ENCODE data around the gene ACTG1.

Gene ACTG1

DNA sequence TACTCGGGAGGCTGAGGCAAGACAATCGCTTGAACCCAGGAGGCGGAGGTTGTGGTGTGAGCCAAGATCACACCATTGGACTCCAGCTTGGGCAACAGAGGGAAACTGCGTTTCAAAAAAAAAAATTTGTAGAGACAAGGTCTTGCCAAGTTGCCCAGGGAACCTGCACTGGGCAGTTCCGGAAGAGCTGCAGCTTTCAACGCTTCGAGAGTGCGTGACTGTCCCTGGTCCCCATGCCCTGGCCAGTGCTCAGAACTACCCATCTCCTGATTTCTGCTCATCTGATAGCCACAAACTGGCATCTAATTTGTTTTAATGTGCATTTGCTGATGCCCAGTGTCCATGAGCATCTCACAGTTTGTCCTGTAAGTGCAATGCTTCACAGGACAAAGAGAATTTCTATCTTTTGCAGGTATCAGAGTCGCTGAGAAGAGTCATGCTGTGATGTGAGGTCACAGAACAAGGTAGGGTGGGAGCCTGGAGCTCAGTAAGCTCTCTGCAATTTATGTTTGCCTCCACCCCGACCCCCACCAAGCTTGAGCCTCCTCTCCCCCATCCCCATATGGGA is 3.9 kb downstream of the ACTG1 start:
- DNase-seq (ENCODE audit: low read depth) = no peak
- peak overlapping the region; percentile 86 for H3K4me3 ChIP-seq (ENCODE audit: low read depth, low read length)

DNA sequence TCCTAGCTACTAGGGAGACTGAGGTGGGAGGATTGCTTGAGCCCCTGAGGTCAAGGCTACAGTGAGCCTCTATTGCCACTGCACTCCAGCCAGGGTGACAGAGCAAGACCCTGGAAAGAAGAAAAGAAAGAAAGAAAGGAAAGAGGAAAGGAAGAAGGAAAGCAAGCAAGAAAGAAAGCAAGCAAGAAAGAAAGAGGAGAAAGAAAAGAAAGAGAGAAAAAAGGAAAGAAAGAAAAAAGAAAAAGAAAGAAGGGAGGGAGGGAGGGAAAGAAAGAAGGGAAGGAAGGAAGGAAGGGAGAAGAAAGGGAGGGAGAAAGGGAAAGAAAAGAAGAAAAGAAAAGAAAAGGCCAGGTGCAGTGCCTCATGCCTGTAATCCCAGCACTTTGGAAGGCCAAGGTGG is 9.0 kb downstream of the ACTG1 start:
- no peak overlapping the region for H3K4me3 ChIP-seq (ENCODE audit: low read depth, low read length)
- DNase-seq (ENCODE audit: low read depth) = no peak

DNA sequence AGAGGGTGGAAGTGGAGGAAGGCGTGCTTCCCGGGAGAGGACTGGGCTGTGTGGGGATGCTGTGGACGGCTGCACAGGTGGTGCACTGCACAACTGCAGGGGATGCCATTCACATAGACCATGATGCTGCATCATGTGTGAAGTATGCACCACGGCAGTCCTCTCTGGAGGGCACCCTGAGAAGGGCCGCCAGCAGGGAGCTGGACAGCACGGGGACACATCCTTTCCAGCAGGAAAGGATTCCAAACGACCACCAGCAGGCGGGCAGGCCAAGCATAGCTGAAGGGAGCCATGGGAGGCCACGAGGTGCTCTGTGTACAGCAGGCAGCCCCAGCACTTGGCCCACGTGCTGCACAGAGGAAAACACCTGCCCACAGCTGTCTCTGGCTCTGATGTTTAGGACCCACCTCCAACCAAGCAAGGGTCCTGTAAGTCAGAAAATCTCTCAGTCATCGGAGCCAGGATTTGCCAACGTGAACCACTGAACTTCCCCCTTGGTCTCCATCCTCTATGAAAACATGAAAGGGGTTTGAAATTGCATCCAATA is 10.1 kb downstream of the ACTG1 start:
- DNase-seq (ENCODE audit: low read depth) = no peak
- no peak overlapping the region for H3K4me3 ChIP-seq (ENCODE audit: low read depth, low read length)

DNA sequence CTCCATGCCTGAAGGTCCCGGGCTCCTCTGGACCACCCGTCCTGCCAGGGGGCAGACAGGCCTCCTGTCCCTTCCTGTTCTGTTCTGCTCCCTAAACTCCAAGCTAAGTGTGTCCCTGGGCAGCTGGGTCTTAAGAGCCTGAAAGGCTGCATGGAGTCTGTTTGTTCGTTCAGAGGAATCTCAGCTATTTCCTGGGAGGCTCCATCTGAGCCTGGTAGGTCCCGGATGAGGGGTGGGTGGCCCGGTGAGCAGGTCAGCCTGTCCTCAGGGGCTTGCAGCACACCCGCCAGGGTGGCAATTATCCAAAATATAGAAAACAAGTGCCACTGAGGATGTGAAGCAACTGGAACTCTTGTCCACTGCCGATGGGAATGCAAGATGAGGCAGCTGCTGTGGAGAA is 12.6 kb downstream of the ACTG1 start:
- no peak overlapping the region for H3K4me3 ChIP-seq (ENCODE audit: low read depth, low read length)
- DNase-seq (ENCODE audit: low read depth) = no peak

DNA sequence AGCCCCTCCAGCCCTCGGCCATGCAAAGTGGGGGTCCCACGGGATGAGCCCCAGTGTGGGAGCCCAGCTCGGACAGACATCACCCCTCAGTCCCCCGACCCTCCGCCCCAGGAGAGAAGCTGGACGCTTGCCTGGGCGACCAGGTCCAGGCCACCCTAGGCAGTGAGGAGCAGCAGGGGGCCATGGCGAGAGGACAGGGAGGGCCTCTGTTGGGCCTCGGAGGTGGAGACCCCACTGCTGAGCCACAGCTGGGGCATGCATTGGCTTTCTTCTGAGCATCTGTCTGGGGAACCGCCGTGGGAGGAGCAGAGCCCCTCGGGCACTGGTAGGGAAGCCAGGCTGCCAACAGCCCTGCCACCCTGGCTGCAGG is 13.0 kb downstream of the ACTG1 start:
- no peak for DNase-seq (ENCODE audit: low read depth)
- no peak overlapping the region for H3K4me3 ChIP-seq (ENCODE audit: low read depth, low read length)

GRCh38 chr17:81498953-81499600 is 13.5 kb downstream of the ACTG1 start:
- no peak overlapping the region for H3K4me3 ChIP-seq (ENCODE audit: low read depth, low read length)
- DNase-seq (ENCODE audit: low read depth) = no peak

- H3K4me3 ChIP-seq (ENCODE audit: low read depth, low read length) = no peak overlapping the region
Observed at GRCh38 chr17:81494626-81495377, 17.8 kb downstream of the ACTG1 start.

GRCh38 chr17:81493198-81494038 is 19.2 kb downstream of the ACTG1 start:
- no peak overlapping the region for H3K4me3 ChIP-seq (ENCODE audit: low read depth, low read length)
- no peak for DNase-seq (ENCODE audit: low read depth)

More at GRCh38 chr17:81494626-81495377, 17.8 kb downstream of the ACTG1 start:
- DNase-seq (ENCODE audit: low read depth) = no peak

DNA sequence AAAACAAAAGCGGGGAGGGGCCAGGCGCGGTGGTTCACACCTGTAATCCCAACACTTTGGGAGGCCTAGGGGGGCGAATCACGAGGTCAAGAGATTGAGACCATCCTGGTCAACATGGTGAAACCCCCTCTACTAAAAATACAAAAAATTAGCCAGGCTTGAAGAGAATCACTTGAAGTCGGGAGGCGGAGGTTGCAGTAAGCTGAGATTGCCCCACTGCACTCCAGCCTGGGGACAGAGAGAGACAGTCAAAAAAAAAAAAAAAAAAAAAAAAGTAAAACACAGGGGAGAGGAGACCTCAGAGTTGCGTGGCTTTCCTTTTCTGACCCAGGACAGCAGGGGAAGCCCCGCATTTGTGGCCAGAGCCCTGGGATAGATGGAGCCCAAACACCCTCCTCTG is 19.9 kb downstream of the ACTG1 start:
- no peak for DNase-seq (ENCODE audit: low read depth)
- no peak overlapping the region for H3K4me3 ChIP-seq (ENCODE audit: low read depth, low read length)

DNA sequence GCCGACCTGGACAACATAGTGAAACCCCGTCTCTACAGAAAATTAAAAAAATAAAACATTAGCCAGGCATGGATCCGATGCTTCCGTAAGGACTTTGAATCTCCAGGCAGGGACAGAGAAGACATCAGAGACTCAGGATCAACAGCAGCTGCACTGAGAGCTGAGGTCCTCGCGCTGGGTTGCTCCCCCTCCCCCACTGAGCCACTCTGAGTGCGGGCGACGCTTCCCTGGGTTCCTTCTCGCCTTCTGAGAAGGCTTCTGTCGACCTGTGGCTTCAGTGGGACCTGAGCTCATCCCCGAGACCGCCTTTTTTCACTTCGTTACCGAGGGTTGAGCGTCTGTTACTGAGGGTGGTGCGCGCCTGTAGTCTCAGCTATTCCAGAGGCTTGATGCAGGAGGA is 20.4 kb downstream of the ACTG1 start:
- no peak overlapping the region for H3K4me3 ChIP-seq (ENCODE audit: low read depth, low read length)

DNA sequence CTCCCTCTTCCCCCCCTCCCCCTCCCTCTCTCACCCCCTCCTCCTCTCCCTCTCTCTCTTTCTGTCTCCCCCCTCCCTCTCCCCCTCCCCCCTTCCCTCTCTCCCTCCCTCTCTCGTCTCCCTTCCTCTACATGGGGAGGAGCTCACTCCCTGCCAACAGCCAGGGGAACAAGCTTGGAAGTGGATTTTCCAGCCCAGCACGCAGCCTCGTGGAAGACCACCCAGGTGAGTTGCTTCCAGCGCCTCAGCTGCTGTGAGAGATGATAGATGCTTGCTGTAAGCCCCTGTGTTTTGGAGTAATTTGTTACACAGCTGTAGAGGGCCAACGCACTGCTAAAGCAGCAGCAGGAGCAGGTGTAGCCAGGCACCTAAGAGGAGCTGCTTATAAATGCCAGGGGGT is 20.8 kb downstream of the ACTG1 start:
- no peak for DNase-seq (ENCODE audit: low read depth)
- no peak overlapping the region for H3K4me3 ChIP-seq (ENCODE audit: low read depth, low read length)

More for the DNA sequence above, 20.4 kb downstream of the ACTG1 start:
- DNase-seq (ENCODE audit: low read depth) = no peak

- no peak for DNase-seq (ENCODE audit: low read depth)
- no peak overlapping the region for H3K4me3 ChIP-seq (ENCODE audit: low read depth, low read length)
Observed at GRCh38 chr17:81491181-81491581, 21.4 kb downstream of the ACTG1 start.

DNA sequence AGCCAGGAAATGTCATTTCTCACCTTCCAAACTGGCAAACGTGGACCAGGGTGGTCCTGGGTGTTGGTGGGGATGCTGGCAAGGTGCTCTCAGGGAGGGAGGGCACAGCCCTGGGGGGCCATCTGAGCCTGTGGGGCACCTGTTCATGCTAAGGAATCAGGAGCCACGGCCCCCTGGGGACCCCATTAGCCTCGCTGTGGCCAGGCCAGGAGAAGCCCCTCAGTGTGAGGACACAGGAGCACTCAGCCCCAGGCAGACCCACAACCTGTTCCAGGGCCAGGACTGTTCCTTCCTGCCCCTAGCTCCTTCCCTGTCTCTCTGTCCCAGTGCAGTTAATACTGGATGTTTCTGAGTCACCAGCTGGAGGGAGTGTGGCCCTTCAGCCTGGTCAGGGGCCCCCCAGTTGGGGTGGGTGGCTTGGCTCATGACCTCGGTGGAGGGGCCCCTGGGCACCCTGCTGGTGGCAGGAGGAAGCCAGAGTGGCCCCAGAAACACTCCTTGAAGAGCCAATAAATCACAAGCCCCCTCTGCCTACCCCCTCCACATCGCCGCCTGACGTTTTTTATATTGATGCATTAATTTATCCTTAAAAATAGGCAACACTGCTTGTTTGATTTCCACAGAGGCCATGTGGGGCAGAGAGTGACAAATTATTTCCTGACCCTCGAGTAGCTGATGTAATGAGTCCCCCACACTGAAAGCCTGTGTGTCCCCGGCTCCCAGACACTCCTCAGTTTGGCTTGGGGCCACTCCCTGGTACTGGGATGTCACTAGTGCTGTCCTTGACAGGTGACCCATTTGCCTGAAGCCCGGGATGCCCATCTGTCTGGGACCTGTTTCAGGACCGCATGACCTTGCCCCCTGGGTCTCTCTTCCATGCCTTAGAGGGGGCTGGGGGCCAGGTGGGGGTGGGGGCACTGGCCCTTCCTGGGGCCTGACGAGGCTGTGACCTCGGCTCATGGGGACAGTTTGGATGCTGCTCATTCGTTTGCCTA is 22.3 kb downstream of the ACTG1 start:
- H3K4me3 ChIP-seq (ENCODE audit: low read depth, low read length) = no peak overlapping the region
- DNase-seq (ENCODE audit: low read depth) = no peak

GRCh38 chr17:81489012-81489997 is 23.3 kb downstream of the ACTG1 start:
- DNase-seq (ENCODE audit: low read depth) = no peak
- no peak overlapping the region for H3K4me3 ChIP-seq (ENCODE audit: low read depth, low read length)

GRCh38 chr17:81488276-81488860 is 24.2 kb downstream of the ACTG1 start:
- peak overlapping the region; percentile 57 for H3K4me3 ChIP-seq (ENCODE audit: low read depth, low read length)
- no peak for DNase-seq (ENCODE audit: low read depth)

- no peak for DNase-seq (ENCODE audit: low read depth)
- H3K4me3 ChIP-seq (ENCODE audit: low read depth, low read length) = peak overlapping the region; percentile 57
Observed at GRCh38 chr17:81487487-81488275, 24.9 kb downstream of the ACTG1 start.
